C4-2B (cell line): ENCODE measurements around the gene TMEM209.

Experiments used
- ZFX ChIP-seq: fragments of 450-650 bp; IDR thresholded peaks from 2 replicates; pipeline ENCODE4 v1.6.1; 2017
- TF ChIP-seq, protein P1 (sequence below): fragments of 450-650 bp; conservative IDR thresholded peaks from 2 replicates; pipeline ENCODE4 v1.5.1; 2017; ENCODE audit warnings: mild to moderate bottlenecking

DNA sequence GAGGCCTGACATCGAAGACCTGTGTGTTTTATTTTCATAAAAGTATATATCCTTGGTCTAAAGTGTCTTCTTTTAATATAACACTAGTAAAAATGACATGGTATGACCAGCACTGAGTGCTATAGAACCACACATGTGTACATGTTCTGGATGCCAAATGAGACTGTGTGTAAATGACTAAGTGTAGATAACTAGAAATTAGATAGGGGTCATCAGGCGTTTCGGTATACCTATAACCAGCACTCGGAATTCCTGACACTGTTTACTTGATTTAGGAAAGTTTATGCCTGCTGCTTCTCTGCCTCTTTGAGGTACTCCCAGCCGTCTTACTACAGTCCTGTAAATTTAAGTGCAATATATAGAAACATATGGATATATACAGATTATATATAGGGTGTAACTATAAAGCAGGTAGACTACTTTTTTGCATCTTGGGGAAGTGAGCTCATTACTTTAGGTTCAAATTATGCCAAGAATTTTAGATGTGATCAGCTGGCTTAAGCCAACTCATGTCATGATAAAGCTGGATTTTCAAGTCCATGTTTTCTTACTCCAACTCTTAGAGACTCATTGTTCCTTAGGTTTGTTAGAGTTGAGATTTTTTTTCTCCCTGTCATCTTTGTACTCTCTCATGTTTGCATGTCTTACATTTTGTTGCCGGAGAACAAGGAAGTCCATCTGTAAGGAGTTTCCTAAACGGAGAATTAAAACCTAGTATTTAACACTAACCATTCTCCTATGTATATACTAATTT, 72.0 kb downstream of the TMEM209 start:
- TF ChIP-seq, protein P1, sequence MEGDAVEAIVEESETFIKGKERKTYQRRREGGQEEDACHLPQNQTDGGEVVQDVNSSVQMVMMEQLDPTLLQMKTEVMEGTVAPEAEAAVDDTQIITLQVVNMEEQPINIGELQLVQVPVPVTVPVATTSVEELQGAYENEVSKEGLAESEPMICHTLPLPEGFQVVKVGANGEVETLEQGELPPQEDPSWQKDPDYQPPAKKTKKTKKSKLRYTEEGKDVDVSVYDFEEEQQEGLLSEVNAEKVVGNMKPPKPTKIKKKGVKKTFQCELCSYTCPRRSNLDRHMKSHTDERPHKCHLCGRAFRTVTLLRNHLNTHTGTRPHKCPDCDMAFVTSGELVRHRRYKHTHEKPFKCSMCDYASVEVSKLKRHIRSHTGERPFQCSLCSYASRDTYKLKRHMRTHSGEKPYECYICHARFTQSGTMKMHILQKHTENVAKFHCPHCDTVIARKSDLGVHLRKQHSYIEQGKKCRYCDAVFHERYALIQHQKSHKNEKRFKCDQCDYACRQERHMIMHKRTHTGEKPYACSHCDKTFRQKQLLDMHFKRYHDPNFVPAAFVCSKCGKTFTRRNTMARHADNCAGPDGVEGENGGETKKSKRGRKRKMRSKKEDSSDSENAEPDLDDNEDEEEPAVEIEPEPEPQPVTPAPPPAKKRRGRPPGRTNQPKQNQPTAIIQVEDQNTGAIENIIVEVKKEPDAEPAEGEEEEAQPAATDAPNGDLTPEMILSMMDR = no peak
- no peak; the same call in 1 of the 2 replicates for TF ChIP-seq ZFX
